ENCODE results near the gene IKBKE. TPM values are rescaled to one million over a fixed set of nuclear protein-coding genes. Genes with fewer than 3 reads are reported as not detected.

IKBKE gene
- total RNA-seq, 1 experiment from 2014 or later = 5.1 TPM

DNA sequence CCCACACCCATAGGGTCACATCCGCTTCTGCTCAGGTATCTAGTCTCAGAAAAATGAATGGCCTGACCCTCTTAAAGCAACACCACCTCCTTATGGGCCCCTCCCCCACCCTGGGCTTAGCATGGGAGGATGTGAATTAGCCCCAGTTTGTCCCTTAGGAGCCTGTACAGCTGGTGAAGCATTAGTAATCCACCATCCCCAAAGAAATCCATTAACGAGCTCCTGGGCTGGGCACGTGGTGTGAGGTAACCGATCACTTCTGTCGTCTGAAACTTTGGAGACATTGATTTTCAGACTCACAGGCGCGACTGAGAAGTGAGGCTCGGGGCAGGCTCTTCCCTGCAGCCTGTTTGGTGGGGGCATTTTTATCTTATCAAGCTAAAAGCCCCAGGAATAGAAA lies 47.5 kb downstream of the IKBKE start:
- DNase-seq (ENCODE audit: low read depth, low spot score) (no peak), ATAC-seq (no peak)
- Histone ChIP-seq H3K4me2 (ENCODE audit: low read length) (no peak overlapping the region), H3K4me1 (ENCODE audit: control insufficient read depth in 1 of 2, insufficient read depth in 2 of 2, low read length in 2 of 2) (peaks cover 23 to 40% of the 10 kb centered on the region in 2 experiments), H3K27me3 (ENCODE audit: insufficient read depth, low read length) (no peaks in the 10 kb centered on the region), H3K79me2 (ENCODE audit: insufficient read depth, low read length) (no peaks in the 10 kb centered on the region), H3K9ac (ENCODE audit: low read length) (no peak overlapping the region), H3K9me3 (ENCODE audit: control insufficient read depth in 1 of 2, insufficient read depth in 1 of 2, low read depth in 1 of 2, low read length in 2 of 2) (no peaks in the 10 kb centered on the region), H3K36me3 (ENCODE audit: control insufficient read depth in 1 of 2, insufficient read depth in 2 of 2, low read length in 2 of 2) (no peaks in the 10 kb centered on the region), H4K20me1 (ENCODE audit: insufficient read depth) (no peaks in the 10 kb centered on the region), H2AFZ (ENCODE audit: low read depth, low read length, poor library complexity, severe bottlenecking) (no peak overlapping the region), H3K9me2 (ENCODE audit: insufficient read depth) (no peaks in the 10 kb centered on the region), H3K4me3 (replicated peaks in 1 of 2; ENCODE audit: low read depth in 1 of 2, low read length in 2 of 2) (no peak overlapping the region), H3K27ac (ENCODE audit: low read depth, low read length) (no peak overlapping the region)
- RAD21 ChIA-PET (ENCODE audit: low non-redundant PET in 1 of 2, low total read pairs in 2 of 2, uncharacterized antibody in 2 of 2, unreplicated experiment in 2 of 2) = no interaction called here
- POLR2A ChIA-PET = no interaction called here
- BruUV-seq (replicated peaks) = no TSS peak
- CTCF ChIA-PET = no interaction called here
- TF ChIP-seq, protein P1, sequence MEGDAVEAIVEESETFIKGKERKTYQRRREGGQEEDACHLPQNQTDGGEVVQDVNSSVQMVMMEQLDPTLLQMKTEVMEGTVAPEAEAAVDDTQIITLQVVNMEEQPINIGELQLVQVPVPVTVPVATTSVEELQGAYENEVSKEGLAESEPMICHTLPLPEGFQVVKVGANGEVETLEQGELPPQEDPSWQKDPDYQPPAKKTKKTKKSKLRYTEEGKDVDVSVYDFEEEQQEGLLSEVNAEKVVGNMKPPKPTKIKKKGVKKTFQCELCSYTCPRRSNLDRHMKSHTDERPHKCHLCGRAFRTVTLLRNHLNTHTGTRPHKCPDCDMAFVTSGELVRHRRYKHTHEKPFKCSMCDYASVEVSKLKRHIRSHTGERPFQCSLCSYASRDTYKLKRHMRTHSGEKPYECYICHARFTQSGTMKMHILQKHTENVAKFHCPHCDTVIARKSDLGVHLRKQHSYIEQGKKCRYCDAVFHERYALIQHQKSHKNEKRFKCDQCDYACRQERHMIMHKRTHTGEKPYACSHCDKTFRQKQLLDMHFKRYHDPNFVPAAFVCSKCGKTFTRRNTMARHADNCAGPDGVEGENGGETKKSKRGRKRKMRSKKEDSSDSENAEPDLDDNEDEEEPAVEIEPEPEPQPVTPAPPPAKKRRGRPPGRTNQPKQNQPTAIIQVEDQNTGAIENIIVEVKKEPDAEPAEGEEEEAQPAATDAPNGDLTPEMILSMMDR (IDR thresholded peaks at IDR 0.05 in 2 of 3, conservative IDR thresholded peaks at IDR 0.05 in 1 of 3; ENCODE audit: borderline replicate concordance in 1 of 3, insufficient read depth in 1 of 3, low read depth in 2 of 3, low read length in 2 of 3) = no peak
- TF ChIP-seq CBX3 (IDR thresholded peaks at IDR 0.05; ENCODE audit: low read depth) = no peak
- TF ChIP-seq ELF1 (IDR thresholded peaks at IDR 0.05; ENCODE audit: borderline replicate concordance, low read depth) = no peak
- no peak for TF ChIP-seq FOSL1 (IDR thresholded peaks at IDR 0.05; ENCODE audit: low read depth)
- no peak for TF ChIP-seq SRF (IDR thresholded peaks at IDR 0.05; ENCODE audit: low read depth)
- no peak for TF ChIP-seq POLR2AphosphoS5 (IDR thresholded peaks at IDR 0.05; ENCODE audit: low read depth, low read length)
- TF ChIP-seq JUND (IDR thresholded peaks at IDR 0.05) = no peak
- intact Hi-C loops (cut with micrococcal nuclease) = no loop called here

DNA sequence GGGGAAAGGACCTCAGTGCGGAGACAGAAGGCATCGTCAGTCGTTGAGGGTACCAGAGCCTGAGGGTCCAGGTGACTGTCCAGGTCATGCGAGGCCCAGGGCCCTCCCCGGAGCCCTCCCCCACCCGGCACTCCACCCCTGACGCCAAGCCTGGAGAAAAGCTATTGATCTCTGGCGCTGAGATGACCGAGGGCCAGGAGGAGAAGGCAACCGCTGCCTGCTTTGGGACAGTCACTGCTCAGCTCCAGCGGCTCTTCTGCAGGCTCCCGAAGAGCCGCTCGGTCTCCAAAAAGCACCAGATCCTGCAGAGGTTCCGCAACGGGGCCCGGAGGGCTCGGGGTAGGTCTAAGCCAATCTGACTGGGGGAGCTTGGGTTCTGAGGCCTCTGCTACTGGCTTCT lies 47.9 kb downstream of the IKBKE start:
- POLR2A ChIA-PET = no interaction called here
- Histone ChIP-seq H4K20me1 (ENCODE audit: insufficient read depth) (no peaks in the 10 kb centered on the region), H3K4me2 (ENCODE audit: low read length) (no peak overlapping the region), H3K4me1 (ENCODE audit: control insufficient read depth in 1 of 2, insufficient read depth in 2 of 2, low read length in 2 of 2) (peaks cover 19 to 36% of the 10 kb centered on the region in 2 experiments), H3K27ac (ENCODE audit: low read depth, low read length) (no peak overlapping the region), H3K27me3 (ENCODE audit: insufficient read depth, low read length) (no peaks in the 10 kb centered on the region), H3K79me2 (ENCODE audit: insufficient read depth, low read length) (no peaks in the 10 kb centered on the region), H3K36me3 (ENCODE audit: control insufficient read depth in 1 of 2, insufficient read depth in 2 of 2, low read length in 2 of 2) (no peaks in the 10 kb centered on the region), H3K9me2 (ENCODE audit: insufficient read depth) (no peaks in the 10 kb centered on the region), H2AFZ (ENCODE audit: low read depth, low read length, poor library complexity, severe bottlenecking) (no peak overlapping the region), H3K4me3 (replicated peaks in 1 of 2; ENCODE audit: low read depth in 1 of 2, low read length in 2 of 2) (no peak overlapping the region), H3K9me3 (ENCODE audit: control insufficient read depth in 1 of 2, insufficient read depth in 1 of 2, low read depth in 1 of 2, low read length in 2 of 2) (no peaks in the 10 kb centered on the region), H3K9ac (ENCODE audit: low read length) (no peak overlapping the region)
- intact Hi-C loops (cut with micrococcal nuclease) = no loop called here
- BruUV-seq (replicated peaks) = no TSS peak
- TF ChIP-seq YY1 (IDR thresholded peaks at IDR 0.05; ENCODE audit: extremely low read depth, insufficient replicate concordance, low read depth, low read length) (no peak), RAD21 (IDR thresholded peaks at IDR 0.05; ENCODE audit: low read depth) (no peak), CEBPB (IDR thresholded peaks at IDR 0.05; ENCODE audit: low read depth) (no peak), ELF1 (IDR thresholded peaks at IDR 0.05; ENCODE audit: borderline replicate concordance, low read depth) (no peak), POLR2A (IDR thresholded peaks at IDR 0.05; ENCODE audit: borderline replicate concordance, extremely low read depth, insufficient read depth, insufficient read length) (no peak)
- DNase-seq (ENCODE audit: low read depth, low spot score) = no peak
- RAD21 ChIA-PET (ENCODE audit: low non-redundant PET in 1 of 2, low total read pairs in 2 of 2, uncharacterized antibody in 2 of 2, unreplicated experiment in 2 of 2) = no interaction called here
- ATAC-seq = no peak
- CTCF ChIA-PET = interaction anchor here (0.6 kb wide), 1 partner anchor 1219 kb away, joined by 3 read pairs; no protein-coding TSS in a partner anchor
